ENCODE results near the gene MYO18A.

MYO18A gene

GRCh38 chr17:29041091-29041490 lies 139.1 kb downstream of the MYO18A start:
- no peak overlapping the region for H3K27ac ChIP-seq
- no peak for TF ChIP-seq ZFX (IDR thresholded peaks at IDR 0.05; ENCODE audit: borderline replicate concordance)
- no peak for TF ChIP-seq CTCF (IDR thresholded peaks at IDR 0.05)

GRCh38 chr17:29039764-29040598 lies 140.2 kb downstream of the MYO18A start:
- H3K27ac ChIP-seq: no peak overlapping the region
- TF ChIP-seq ZFX (IDR thresholded peaks at IDR 0.05; ENCODE audit: borderline replicate concordance) (no peak), CTCF (IDR thresholded peaks at IDR 0.05) (no peak)

GRCh38 chr17:29038085-29038795 lies 142.0 kb downstream of the MYO18A start:
- no peak for TF ChIP-seq ZFX (IDR thresholded peaks at IDR 0.05; ENCODE audit: borderline replicate concordance)
- no peak for TF ChIP-seq CTCF (IDR thresholded peaks at IDR 0.05)
- H3K27ac ChIP-seq: no peak overlapping the region

GRCh38 chr17:29037739-29038084 lies 142.5 kb downstream of the MYO18A start:
- TF ChIP-seq CTCF (IDR thresholded peaks at IDR 0.05) (no peak), ZFX (IDR thresholded peaks at IDR 0.05; ENCODE audit: borderline replicate concordance) (no peak)
- no peak overlapping the region for H3K27ac ChIP-seq

- TF ChIP-seq ZFX (IDR thresholded peaks at IDR 0.05; ENCODE audit: borderline replicate concordance) (no peak), CTCF (IDR thresholded peaks at IDR 0.05) (no peak)
- no peak overlapping the region for H3K27ac ChIP-seq
These were observed 143.6 kb downstream of the MYO18A start for GRCh38 chr17:29036584-29036983.

- no peak overlapping the region for H3K27ac ChIP-seq
- TF ChIP-seq CTCF (IDR thresholded peaks at IDR 0.05): no peak
- TF ChIP-seq ZFX (IDR thresholded peaks at IDR 0.05; ENCODE audit: borderline replicate concordance): no peak
These were observed 145.7 kb downstream of the MYO18A start for GRCh38 chr17:29034510-29034909.

- TF ChIP-seq ZFX (IDR thresholded peaks at IDR 0.05; ENCODE audit: borderline replicate concordance) (no peak), CTCF (IDR thresholded peaks at IDR 0.05) (no peak)
- no peak overlapping the region for H3K27ac ChIP-seq
These were observed 147.4 kb downstream of the MYO18A start for GRCh38 chr17:29032857-29033197.

Measured in 22Rv1 (cell line).